Prostate gland (tissue), 2 donors: ENCODE data around the gene RBFOX2. TPM values are rescaled to one million over a fixed set of nuclear protein-coding genes. Genes with fewer than 3 reads are reported as not detected.

ENCODE experiments used
- DNase-seq: peaks from one replicate; pipeline ENCODE4 v3.0.0-alpha.2; 2019; ENCODE audit warnings: low spot score
- H3K27ac ChIP-seq, 2 donors: fragments of 200-600 bp; sonication (generic); 2 replicates each; pipeline ENCODE4 v1.5.1; 2017 to 2019
- H3K27me3 ChIP-seq: fragments of 200-600 bp; sonication (generic); replicated peaks from 2 replicates; pipeline ENCODE4 v1.5.1; 2019; ENCODE audit not compliant: insufficient read depth
- H3K36me3 ChIP-seq, 2 donors: fragments of 200-600 bp; sonication (generic); 1 replicate in 1 of 2; 2 replicates in 1 of 2; pipeline versions ENCODE4 v1.5.1 to v1.8.1; 2017 to 2019
- H3K4me1 ChIP-seq: fragments of 200-600 bp; sonication (generic); replicated peaks from 2 replicates; pipeline ENCODE4 v1.5.1; 2019
- H3K4me3 ChIP-seq, 2 donors: fragments of 200-600 bp; sonication (generic); 2 replicates each; pipeline ENCODE4 v1.5.1; 2017 to 2019
- H3K9me3 ChIP-seq: fragments of 200-600 bp; sonication (generic); 2 replicates; pipeline ENCODE4 v1.5.1; 2017
- POLR2A ChIP-seq: fragments of 450-650 bp; IDR thresholded peaks from one replicate; pipeline ENCODE4 v1.6.1; 2016; ENCODE audit warnings: antibody characterized with exemption, mild to moderate bottlenecking
- POLR2AphosphoS5 ChIP-seq: sonication (generic); formaldehyde crosslinking; IDR thresholded peaks from one replicate; pipeline ENCODE4 v1.6.1; 2017; ENCODE audit warnings: antibody characterized with exemption
- WGBS: methylation state at CpG from one replicate; pipeline ENCODE4 v1.1.5; 2018; 5-methylcytosine and 5-hydroxymethylcytosine counted together
- intact Hi-C: fragments of 100-400 bp; cut with DNase I; formaldehyde crosslinking; loops from one replicate; pipeline ENCODE4 v1.14.2; 2022
- total RNA-seq, 2 donors: library from RNA; depleted of rRNA; stranded (reverse); fragments of >200 nt; gene quantifications; one replicate each; pipeline ENCODE4 v1.1.0, GENCODE V29; 2016
- TF ChIP-seq, protein P1 (sequence below), 4 experiments: fragments of 200-600 bp in 2 of 4; fragments of 450-650 bp in 2 of 4; sonication (generic) in 2 of 4; IDR thresholded peaks; 1 replicate in 3 of 4; 2 replicates in 1 of 4; pipeline ENCODE4 v1.5.1; 2016 to 2019; ENCODE audit warnings: antibody characterized with exemption in 4 of 4, mild to moderate bottlenecking in 2 of 4, moderate library complexity in 2 of 4

Gene RBFOX2
- total RNA-seq, 2 donors from 2014 or later = 59.8 to 79.4 TPM

GRCh38 chr22:35889071-35889470 is 139.6 kb downstream of the RBFOX2 start:
- intact Hi-C loops = no loop called here
- Histone ChIP-seq H3K4me1 (no peaks in the 10 kb centered on the region), H3K4me3 (no peak overlapping the region), H3K27me3 (no peaks in the 10 kb centered on the region), H3K9me3 (no peaks in the 10 kb centered on the region), H3K27ac (no peak overlapping the region), H3K36me3 (no peaks in the 10 kb centered on the region)
- 92% methylated on average over 4 of the region's 4 CpGs for WGBS
- DNase-seq = no peak
- TF ChIP-seq POLR2A (no peak), POLR2AphosphoS5 (no peak)
- TF ChIP-seq, protein P1, sequence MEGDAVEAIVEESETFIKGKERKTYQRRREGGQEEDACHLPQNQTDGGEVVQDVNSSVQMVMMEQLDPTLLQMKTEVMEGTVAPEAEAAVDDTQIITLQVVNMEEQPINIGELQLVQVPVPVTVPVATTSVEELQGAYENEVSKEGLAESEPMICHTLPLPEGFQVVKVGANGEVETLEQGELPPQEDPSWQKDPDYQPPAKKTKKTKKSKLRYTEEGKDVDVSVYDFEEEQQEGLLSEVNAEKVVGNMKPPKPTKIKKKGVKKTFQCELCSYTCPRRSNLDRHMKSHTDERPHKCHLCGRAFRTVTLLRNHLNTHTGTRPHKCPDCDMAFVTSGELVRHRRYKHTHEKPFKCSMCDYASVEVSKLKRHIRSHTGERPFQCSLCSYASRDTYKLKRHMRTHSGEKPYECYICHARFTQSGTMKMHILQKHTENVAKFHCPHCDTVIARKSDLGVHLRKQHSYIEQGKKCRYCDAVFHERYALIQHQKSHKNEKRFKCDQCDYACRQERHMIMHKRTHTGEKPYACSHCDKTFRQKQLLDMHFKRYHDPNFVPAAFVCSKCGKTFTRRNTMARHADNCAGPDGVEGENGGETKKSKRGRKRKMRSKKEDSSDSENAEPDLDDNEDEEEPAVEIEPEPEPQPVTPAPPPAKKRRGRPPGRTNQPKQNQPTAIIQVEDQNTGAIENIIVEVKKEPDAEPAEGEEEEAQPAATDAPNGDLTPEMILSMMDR (IDR thresholded peaks at IDR 0.05) = no peak

DNA sequence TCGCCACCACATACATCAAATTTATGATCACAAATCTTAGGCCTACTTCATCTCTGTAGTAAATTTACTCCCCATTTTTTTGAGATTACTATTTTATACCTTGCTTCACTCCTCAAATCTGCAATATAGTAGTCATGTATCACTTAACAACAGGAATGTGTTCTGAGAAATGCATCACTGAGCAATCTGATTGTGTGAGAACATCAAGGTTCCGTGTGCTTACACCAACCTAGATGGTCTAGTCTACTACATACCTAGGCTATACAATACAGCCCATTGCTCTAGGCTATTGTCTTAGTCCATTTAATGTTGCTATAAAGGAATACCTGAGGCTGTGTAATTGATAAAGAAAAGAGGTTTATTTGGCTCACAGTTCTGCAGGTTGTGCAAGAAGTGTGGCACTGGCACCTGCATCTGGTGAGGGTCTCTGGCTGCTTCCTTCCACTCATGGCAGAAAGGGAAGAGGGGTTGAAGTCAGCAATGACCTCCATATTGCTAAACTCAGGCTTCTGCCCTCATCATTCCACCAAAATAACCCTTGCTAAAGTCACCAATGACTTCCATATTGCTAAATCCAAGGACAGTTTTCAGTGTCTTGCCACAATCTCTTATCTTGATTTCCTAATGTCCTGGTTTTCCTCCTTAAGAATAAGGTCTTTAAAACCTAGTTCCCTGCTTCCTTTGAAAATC is 140.3 kb downstream of the RBFOX2 start:
- WGBS = 99% methylated on average over 2 of the region's 2 CpGs
- no peaks in the 10 kb centered on the region for H3K36me3 ChIP-seq
- DNase-seq = no peak
- intact Hi-C loops = no loop called here
- no peak overlapping the region for H3K27ac ChIP-seq
- TF ChIP-seq POLR2AphosphoS5 (no peak), POLR2A (no peak)
- TF ChIP-seq, protein P1 (IDR thresholded peaks at IDR 0.05) = no peak
- H3K9me3 ChIP-seq = no peaks in the 10 kb centered on the region
- H3K4me3 ChIP-seq = no peak overlapping the region
- no peaks in the 10 kb centered on the region for H3K27me3 ChIP-seq
- H3K4me1 ChIP-seq = no peaks in the 10 kb centered on the region

DNA sequence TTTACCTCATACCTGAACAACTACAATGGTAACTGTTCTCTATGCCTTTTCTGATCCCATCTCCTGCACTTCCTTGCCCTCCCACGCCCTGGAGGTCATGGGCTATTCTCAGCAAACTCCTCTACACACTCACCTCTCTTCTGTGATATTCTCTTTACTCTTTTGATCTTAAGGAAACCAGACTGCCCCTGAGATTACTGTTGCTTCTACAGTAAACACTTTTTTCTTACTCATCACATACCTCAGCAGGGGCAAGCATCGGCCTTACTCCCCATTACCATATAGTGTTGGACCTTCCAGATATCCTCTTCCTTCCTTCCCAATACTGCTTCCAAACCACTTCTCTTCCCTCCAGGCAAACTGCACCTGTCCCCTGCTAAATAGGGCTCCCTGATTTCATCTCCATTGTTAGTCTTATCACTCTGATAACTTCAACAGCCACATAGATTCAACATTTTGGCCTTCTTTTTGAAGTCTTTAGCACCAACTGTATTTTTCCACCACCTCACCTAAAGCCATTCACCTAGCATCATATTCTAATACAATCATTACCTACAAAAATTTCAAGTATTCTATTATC is 141.2 kb downstream of the RBFOX2 start:
- Histone ChIP-seq H3K4me1 (no peaks in the 10 kb centered on the region), H3K27me3 (no peaks in the 10 kb centered on the region), H3K27ac (no peak overlapping the region), H3K36me3 (no peaks in the 10 kb centered on the region), H3K4me3 (no peak overlapping the region), H3K9me3 (no peaks in the 10 kb centered on the region)
- no peak for DNase-seq
- TF ChIP-seq POLR2A (no peak), POLR2AphosphoS5 (no peak)
- TF ChIP-seq, protein P1 (IDR thresholded peaks at IDR 0.05) = no peak
- 77% methylated on average over 2 of the region's 2 CpGs for WGBS
- intact Hi-C loops = no loop called here

GRCh38 chr22:35886309-35886708 is 142.3 kb downstream of the RBFOX2 start:
- Histone ChIP-seq H3K27ac (no peak overlapping the region), H3K4me1 (no peaks in the 10 kb centered on the region), H3K4me3 (no peak overlapping the region), H3K36me3 (no peaks in the 10 kb centered on the region), H3K9me3 (no peaks in the 10 kb centered on the region), H3K27me3 (no peaks in the 10 kb centered on the region)
- 90% methylated on average over 4 of the region's 4 CpGs for WGBS
- TF ChIP-seq POLR2A (no peak), POLR2AphosphoS5 (no peak)
- TF ChIP-seq, protein P1 (IDR thresholded peaks at IDR 0.05) = no peak
- intact Hi-C loops = no loop called here
- DNase-seq = no peak

GRCh38 chr22:35884529-35884928 is 144.1 kb downstream of the RBFOX2 start:
- Histone ChIP-seq H3K36me3 (no peaks in the 10 kb centered on the region), H3K9me3 (no peaks in the 10 kb centered on the region), H3K4me1 (no peaks in the 10 kb centered on the region), H3K4me3 (no peak overlapping the region), H3K27ac (no peak overlapping the region), H3K27me3 (no peaks in the 10 kb centered on the region)
- 87% methylated on average over 2 of the region's 2 CpGs for WGBS
- no peak for DNase-seq
- no peak for TF ChIP-seq POLR2A
- TF ChIP-seq, protein P1 (IDR thresholded peaks at IDR 0.05) = no peak
- no peak for TF ChIP-seq POLR2AphosphoS5
- intact Hi-C loops = no loop called here
